ENCODE results near the gene SEMA3C. TPM values are rescaled to one million over a fixed set of nuclear protein-coding genes. Genes with fewer than 3 reads are reported as not detected.

Gene SEMA3C
- total and polyA plus RNA-seq, 2 donors (not counting 3 experiments of a cell fraction or from before 2014, with no cell fraction given): 0.01 to 0.09 TPM

DNA sequence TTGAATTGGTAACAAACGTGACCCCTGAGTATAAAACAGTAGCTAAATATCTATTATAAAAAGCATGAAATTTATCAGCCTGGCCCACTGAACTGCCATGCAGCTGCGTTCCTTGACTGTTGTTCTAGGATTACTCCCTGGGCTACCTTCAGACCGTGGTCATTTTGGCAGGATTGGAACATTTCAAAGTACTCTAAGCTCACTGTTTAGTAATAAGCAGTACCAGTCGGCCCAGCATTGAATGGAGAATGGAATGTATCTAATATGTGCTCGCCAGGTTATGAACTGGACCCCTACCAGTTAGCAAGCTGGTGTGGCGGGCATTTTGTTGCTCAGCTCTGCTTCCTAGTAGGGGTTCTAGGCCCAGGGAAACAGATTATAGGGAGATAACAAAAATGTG is 112.2 kb downstream of the SEMA3C start:
- H3K4me1 ChIP-seq (ENCODE audit: control insufficient read depth, extremely low read depth, insufficient read depth, low read length): no peaks in the 10 kb centered on the region
- no peaks in the 10 kb centered on the region for H3K36me3 ChIP-seq (ENCODE audit: control insufficient read depth in 2 of 2, extremely low read depth in 1 of 2, insufficient read depth in 2 of 2, low read length in 2 of 2)
- no peak overlapping the region for H3K9ac ChIP-seq (replicated peaks; ENCODE audit: extremely low read depth, insufficient read depth, low read length)
- H3K9me3 ChIP-seq (replicated peaks; ENCODE audit: control insufficient read depth, insufficient read depth, low read length): no peaks in the 10 kb centered on the region
- FAIRE-seq (no peak), DNase-seq (ENCODE audit: low read depth, low spot score) (no peak)
- no peaks in the 10 kb centered on the region for H3K27me3 ChIP-seq (ENCODE audit: control insufficient read depth in 2 of 2, insufficient read depth in 2 of 2, low read length in 2 of 2)
- ChIA-PET POLR2A (no interaction called here), CTCF (interaction anchor here (1.6 kb wide), 1 partner anchor 17 kb away, joined by 5 read pairs; no protein-coding TSS in a partner anchor)
- no peak overlapping the region for H3K4me2 ChIP-seq (ENCODE audit: insufficient read depth, low read length)
- intact Hi-C loops (cut with micrococcal nuclease): no loop called here
- no peak overlapping the region for H2AFZ ChIP-seq (ENCODE audit: low read depth, low read length)
- dilution Hi-C loops (cut with MboI; ENCODE audit: extremely low pct_ligation_motif_present, low sequenced_read_pairs): no loop called here
- no peak overlapping the region for H3K27ac ChIP-seq (ENCODE audit: insufficient read depth, low read depth, low read length)
- H4K20me1 ChIP-seq (replicated peaks; ENCODE audit: control insufficient read depth, extremely low read depth, insufficient read depth, low read length): no peaks in the 10 kb centered on the region
- TF ChIP-seq, protein P1, sequence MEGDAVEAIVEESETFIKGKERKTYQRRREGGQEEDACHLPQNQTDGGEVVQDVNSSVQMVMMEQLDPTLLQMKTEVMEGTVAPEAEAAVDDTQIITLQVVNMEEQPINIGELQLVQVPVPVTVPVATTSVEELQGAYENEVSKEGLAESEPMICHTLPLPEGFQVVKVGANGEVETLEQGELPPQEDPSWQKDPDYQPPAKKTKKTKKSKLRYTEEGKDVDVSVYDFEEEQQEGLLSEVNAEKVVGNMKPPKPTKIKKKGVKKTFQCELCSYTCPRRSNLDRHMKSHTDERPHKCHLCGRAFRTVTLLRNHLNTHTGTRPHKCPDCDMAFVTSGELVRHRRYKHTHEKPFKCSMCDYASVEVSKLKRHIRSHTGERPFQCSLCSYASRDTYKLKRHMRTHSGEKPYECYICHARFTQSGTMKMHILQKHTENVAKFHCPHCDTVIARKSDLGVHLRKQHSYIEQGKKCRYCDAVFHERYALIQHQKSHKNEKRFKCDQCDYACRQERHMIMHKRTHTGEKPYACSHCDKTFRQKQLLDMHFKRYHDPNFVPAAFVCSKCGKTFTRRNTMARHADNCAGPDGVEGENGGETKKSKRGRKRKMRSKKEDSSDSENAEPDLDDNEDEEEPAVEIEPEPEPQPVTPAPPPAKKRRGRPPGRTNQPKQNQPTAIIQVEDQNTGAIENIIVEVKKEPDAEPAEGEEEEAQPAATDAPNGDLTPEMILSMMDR (IDR thresholded peaks at IDR 0.05; ENCODE audit: extremely low read depth in 1 of 2, insufficient read depth in 1 of 2, low read depth in 1 of 2, low read length in 2 of 2): no peak
- TF ChIP-seq POLR2A (IDR thresholded peaks at IDR 0.05; ENCODE audit: low read depth, low read length) (no peak), JUN (IDR thresholded peaks at IDR 0.05; ENCODE audit: borderline replicate concordance, insufficient read depth, insufficient read length, low read depth) (no peak), EZH2 (IDR thresholded peaks at IDR 0.05; ENCODE audit: borderline replicate concordance, low read depth, low read length, severe bottlenecking) (no peak), GATA2 (IDR thresholded peaks at IDR 0.05; ENCODE audit: insufficient read depth, insufficient read length, low read depth, low read length) (no peak), POLR2AphosphoS5 (IDR thresholded peaks at IDR 0.05; ENCODE audit: insufficient read depth, low read depth, low read length) (no peak), FOS (IDR thresholded peaks at IDR 0.05; ENCODE audit: borderline replicate concordance, insufficient read depth, low read length) (no peak), MYC (IDR thresholded peaks at IDR 0.05; ENCODE audit: low read depth, low read length) (no peak)
- TF ChIP-seq, protein P2, sequence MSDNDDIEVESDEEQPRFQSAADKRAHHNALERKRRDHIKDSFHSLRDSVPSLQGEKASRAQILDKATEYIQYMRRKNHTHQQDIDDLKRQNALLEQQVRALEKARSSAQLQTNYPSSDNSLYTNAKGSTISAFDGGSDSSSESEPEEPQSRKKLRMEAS (IDR thresholded peaks at IDR 0.05; ENCODE audit: insufficient read depth, insufficient read length): no peak
- no peak overlapping the region for H3K4me3 ChIP-seq (replicated peaks in 1 of 3; ENCODE audit: insufficient read depth in 1 of 3, low read depth in 1 of 3, low read length in 3 of 3)
- H3K79me2 ChIP-seq (ENCODE audit: control insufficient read depth, insufficient read depth, low read length): no peaks in the 10 kb centered on the region
- BruUV-seq (replicated peaks): no TSS peak
- H3K9me1 ChIP-seq (replicated peaks; ENCODE audit: control insufficient read depth, extremely low read depth, insufficient read depth, low read length): no peaks in the 10 kb centered on the region
